CD14-positive monocyte (primary cell): ENCODE data around the gene SLC17A3. TPM values are rescaled to one million over a fixed set of nuclear protein-coding genes. Genes with fewer than 3 reads are reported as not detected.

Experiments
- DNase-seq, 3 donors: peaks; one replicate each; pipeline ENCODE4 v3.0.0-alpha.2; 2011 to 2022
- H2AFZ ChIP-seq: 2 replicates; pipeline ENCODE4 v1.6.0; 2012; ENCODE audit warnings: mild to moderate bottlenecking, low read depth, low read length, inconsistent platforms; ENCODE audit not compliant: insufficient read depth, poor library complexity, severe bottlenecking
- H3K27ac ChIP-seq, 2 donors: 1 replicate in 1 of 2; 2 replicates in 1 of 2; pipeline ENCODE4 v1.5.1; 2012 to 2013; ENCODE audit warnings: low read length in 2 of 2, control low read depth in 1 of 2, inconsistent platforms in 1 of 2, low read depth in 1 of 2, mild to moderate bottlenecking in 1 of 2
- H3K27me3 ChIP-seq, 2 donors: one replicate each; pipeline versions ENCODE4 v1.6.0 to v1.6.1; 2011 to 2013; ENCODE audit warnings: low read length in 2 of 2; ENCODE audit not compliant: control insufficient read depth in 2 of 2, insufficient read depth in 2 of 2
- H3K36me3 ChIP-seq, 2 donors: replicated peaks in 1 of 2; 1 replicate in 1 of 2; 2 replicates in 1 of 2; pipeline versions ENCODE4 v1.5.1 to v1.6.1; 2012 to 2013; ENCODE audit warnings: low read length in 2 of 2, control low read depth in 1 of 2, inconsistent platforms in 1 of 2, mild to moderate bottlenecking in 1 of 2; ENCODE audit not compliant: insufficient read depth in 2 of 2, control insufficient read depth in 1 of 2
- H3K4me1 ChIP-seq, 2 donors: 1 replicate in 1 of 2; 2 replicates in 1 of 2; pipeline versions ENCODE4 v1.5.1 to v1.6.1; 2012 to 2013; ENCODE audit warnings: low read length in 2 of 2, control low read depth in 1 of 2, inconsistent platforms in 1 of 2, mild to moderate bottlenecking in 1 of 2, moderate library complexity in 1 of 2; ENCODE audit not compliant: insufficient read depth in 2 of 2, control insufficient read depth in 1 of 2
- H3K4me2 ChIP-seq: replicated peaks from 2 replicates; pipeline ENCODE3; 2012; ENCODE audit warnings: low read length, moderate library complexity, mild to moderate bottlenecking; ENCODE audit not compliant: poor library complexity, severe bottlenecking; ENCODE audit errors: extremely low read depth
- H3K4me3 ChIP-seq, 3 experiments: fragments of 200-600 bp in 1 of 3; sonication (generic) in 1 of 3; replicated peaks in 1 of 3; 1 replicate in 2 of 3; 2 replicates in 1 of 3; pipeline ENCODE4 v1.5.1; 2011 to 2013; ENCODE audit warnings: low read length in 3 of 3, mild to moderate bottlenecking in 3 of 3, control low read depth in 2 of 3, low read depth in 2 of 3, inconsistent platforms in 1 of 3, moderate library complexity in 1 of 3
- H3K79me2 ChIP-seq: 2 replicates; pipeline ENCODE4 v1.6.0; 2012; ENCODE audit warnings: mild to moderate bottlenecking, control low read depth, inconsistent platforms, low read length, moderate library complexity; ENCODE audit not compliant: insufficient read depth
- H3K9ac ChIP-seq: 2 replicates; pipeline ENCODE4 v1.6.0; 2017; ENCODE audit warnings: low read length, mild to moderate bottlenecking; ENCODE audit not compliant: insufficient read depth, poor library complexity, severe bottlenecking
- H3K9me3 ChIP-seq, 2 donors: replicated peaks in 1 of 2; 1 replicate in 1 of 2; 2 replicates in 1 of 2; pipeline versions ENCODE4 v1.5.1 to v1.6.1; 2012 to 2013; ENCODE audit warnings: low read length in 2 of 2, control low read depth in 1 of 2; ENCODE audit not compliant: control insufficient read depth in 1 of 2, insufficient read depth in 1 of 2
- H4K20me1 ChIP-seq: 2 replicates; pipeline ENCODE4 v1.6.0; 2012; ENCODE audit warnings: mild to moderate bottlenecking, low read length, control low read depth, moderate library complexity; ENCODE audit not compliant: insufficient read depth
- H3K27ac Mint-ChIP-seq, 7 donors: one replicate each; pipeline ENCODE4 v1.8.0; 2020; ENCODE audit warnings: mild to moderate bottlenecking in 7 of 7, mixed read lengths in 7 of 7, moderate library complexity in 6 of 7, inconsistent platforms in 2 of 7
- H3K27me3 Mint-ChIP-seq, 3 donors: one replicate each; pipeline ENCODE4 v1.8.0; 2021 to 2022; ENCODE audit warnings: low read depth in 3 of 3, mild to moderate bottlenecking in 3 of 3, mixed read lengths in 3 of 3, moderate library complexity in 3 of 3, inconsistent platforms in 1 of 3
- H3K36me3 Mint-ChIP-seq, 2 donors: one replicate each; pipeline ENCODE4 v1.8.0; 2020; ENCODE audit warnings: mixed read lengths in 2 of 2, inconsistent platforms in 1 of 2, mild to moderate bottlenecking in 1 of 2
- H3K4me1 Mint-ChIP-seq: one replicate; pipeline ENCODE4 v1.8.0; 2020; ENCODE audit warnings: mild to moderate bottlenecking, mixed read lengths
- H3K4me3 Mint-ChIP-seq, 2 donors: one replicate each; pipeline ENCODE4 v1.8.0; 2020; ENCODE audit warnings: mild to moderate bottlenecking in 2 of 2, mixed read lengths in 2 of 2, moderate library complexity in 1 of 2
- H3K9me3 Mint-ChIP-seq, 7 donors: one replicate each; pipeline ENCODE4 v1.8.0; 2020 to 2022; ENCODE audit warnings: mixed read lengths in 7 of 7, mild to moderate bottlenecking in 6 of 7, moderate library complexity in 6 of 7, inconsistent platforms in 2 of 7
- WGBS: methylation state at CpG from one replicate; pipeline ENCODE4 v1.1.5; 2013; ENCODE audit warnings: missing lambda C conversion rate; ENCODE audit not compliant: insufficient coverage; 5-methylcytosine and 5-hydroxymethylcytosine counted together
- intact Hi-C, 2 donors: fragments of 100-400 bp; cut with micrococcal nuclease; formaldehyde crosslinking; loops; one replicate each; pipeline versions ENCODE4 v1.15.0 to v1.15.1; 2023
- polyA plus RNA-seq, 3 donors: library from polyadenylated mRNA; depleted of rRNA in 1 of 3; unstranded in 2 of 3; stranded (reverse) in 1 of 3; fragments of 300-500 nt in 2 of 3; fragments of >200 nt in 1 of 3; fragmentation: Illumina TruSeq in 2 of 3; gene quantifications; 1 replicate in 2 of 3; 2 replicates in 1 of 3; pipeline ENCODE4 v1.2.3, GENCODE V29; 2012 to 2021
- TF ChIP-seq, protein P1 (sequence below): fragments of 200-600 bp; IDR thresholded peaks from one replicate; pipeline ENCODE4 v1.8.0; 2022; ENCODE audit warnings: antibody characterized with exemption, mild to moderate bottlenecking

Gene SLC17A3
- polyA plus RNA-seq, 3 donors, result not detected

DNA sequence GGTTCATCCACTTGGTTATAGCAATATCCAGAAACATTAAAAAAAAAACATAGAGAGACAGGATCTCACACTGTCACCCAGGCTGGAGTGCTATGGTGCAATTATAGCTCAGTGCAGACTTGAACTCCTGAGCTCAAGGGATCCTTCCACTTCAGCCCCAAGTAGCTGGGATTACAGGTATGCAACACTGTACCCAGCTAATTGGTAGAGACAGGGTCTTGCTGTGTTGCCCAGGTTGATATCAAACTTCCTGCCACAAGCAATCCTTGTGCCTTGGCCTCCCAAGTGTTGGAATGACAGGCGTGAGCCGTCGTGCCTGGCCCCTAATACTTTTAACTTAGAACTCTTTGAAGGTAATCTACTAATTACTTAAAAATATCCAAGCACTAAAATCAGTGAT lies 41.4 kb downstream of the SLC17A3 start:
- Mint-ChIP-seq H3K4me1 (no peaks in the 10 kb centered on the region), H3K4me3 (no peak overlapping the region), H3K9me3 (peaks cover 0 to 2% (median 0%) of the 10 kb centered on the region in 7 donors), H3K27me3 (no peaks in the 10 kb centered on the region), H3K27ac (no peak overlapping the region), H3K36me3 (no peaks in the 10 kb centered on the region)
- no peak overlapping the region for H3K4me2 ChIP-seq
- no peak overlapping the region for H3K9ac ChIP-seq
- no peaks in the 10 kb centered on the region for H3K79me2 ChIP-seq
- no peak overlapping the region for H3K4me3 ChIP-seq
- WGBS, result no CpG with 5 or more reads among the region's 3 CpGs
- H3K27ac ChIP-seq, result no peak overlapping the region
- H3K27me3 ChIP-seq, result no peaks in the 10 kb centered on the region
- DNase-seq, result no peak
- H3K36me3 ChIP-seq, result no peaks in the 10 kb centered on the region
- intact Hi-C loops, result no loop called here
- TF ChIP-seq, protein P1, sequence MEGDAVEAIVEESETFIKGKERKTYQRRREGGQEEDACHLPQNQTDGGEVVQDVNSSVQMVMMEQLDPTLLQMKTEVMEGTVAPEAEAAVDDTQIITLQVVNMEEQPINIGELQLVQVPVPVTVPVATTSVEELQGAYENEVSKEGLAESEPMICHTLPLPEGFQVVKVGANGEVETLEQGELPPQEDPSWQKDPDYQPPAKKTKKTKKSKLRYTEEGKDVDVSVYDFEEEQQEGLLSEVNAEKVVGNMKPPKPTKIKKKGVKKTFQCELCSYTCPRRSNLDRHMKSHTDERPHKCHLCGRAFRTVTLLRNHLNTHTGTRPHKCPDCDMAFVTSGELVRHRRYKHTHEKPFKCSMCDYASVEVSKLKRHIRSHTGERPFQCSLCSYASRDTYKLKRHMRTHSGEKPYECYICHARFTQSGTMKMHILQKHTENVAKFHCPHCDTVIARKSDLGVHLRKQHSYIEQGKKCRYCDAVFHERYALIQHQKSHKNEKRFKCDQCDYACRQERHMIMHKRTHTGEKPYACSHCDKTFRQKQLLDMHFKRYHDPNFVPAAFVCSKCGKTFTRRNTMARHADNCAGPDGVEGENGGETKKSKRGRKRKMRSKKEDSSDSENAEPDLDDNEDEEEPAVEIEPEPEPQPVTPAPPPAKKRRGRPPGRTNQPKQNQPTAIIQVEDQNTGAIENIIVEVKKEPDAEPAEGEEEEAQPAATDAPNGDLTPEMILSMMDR, result no peak
- no peak overlapping the region for H2AFZ ChIP-seq
- H4K20me1 ChIP-seq, result no peaks in the 10 kb centered on the region
- H3K4me1 ChIP-seq, result no peaks in the 10 kb centered on the region
- H3K9me3 ChIP-seq, result no peaks in the 10 kb centered on the region

DNA sequence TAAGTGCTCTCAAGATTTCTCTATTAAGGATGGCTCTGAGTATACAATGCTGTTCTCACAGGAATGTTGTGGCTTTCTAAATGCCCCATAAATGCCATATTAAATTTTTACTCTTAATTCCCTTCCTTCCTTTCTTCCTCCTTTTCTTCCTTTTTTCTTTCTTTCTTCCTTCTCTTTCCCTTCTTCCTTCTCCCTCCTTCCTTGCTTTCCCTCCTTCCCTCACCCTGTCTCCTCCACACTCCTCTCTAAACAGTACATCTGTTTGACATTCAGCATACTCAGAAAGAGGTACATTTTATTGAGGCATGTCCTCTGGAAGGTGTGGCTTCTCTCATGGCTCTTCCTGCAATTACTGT lies 41.8 kb downstream of the SLC17A3 start:
- Histone ChIP-seq H3K27ac (no peak overlapping the region), H3K79me2 (no peaks in the 10 kb centered on the region), H4K20me1 (no peaks in the 10 kb centered on the region), H2AFZ (no peak overlapping the region), H3K9me3 (no peaks in the 10 kb centered on the region), H3K4me2 (no peak overlapping the region), H3K9ac (no peak overlapping the region), H3K36me3 (no peaks in the 10 kb centered on the region), H3K4me1 (no peaks in the 10 kb centered on the region), H3K4me3 (no peak overlapping the region), H3K27me3 (no peaks in the 10 kb centered on the region)
- intact Hi-C loops, result no loop called here
- TF ChIP-seq, protein P1, result no peak
- Mint-ChIP-seq H3K9me3 (peaks cover 0 to 2% (median 0%) of the 10 kb centered on the region in 7 donors), H3K4me1 (no peaks in the 10 kb centered on the region), H3K27ac (no peak overlapping the region), H3K4me3 (no peak overlapping the region), H3K36me3 (no peaks in the 10 kb centered on the region), H3K27me3 (no peaks in the 10 kb centered on the region)
- DNase-seq, result no peak
